ENCODE measurements around the gene TSSK6. TPM values are rescaled to one million over a fixed set of nuclear protein-coding genes. Genes with fewer than 3 reads are reported as not detected.

TSSK6 gene
- total RNA-seq, 2 donors from 2014 or later: 1.5 to 3.6 TPM

- Histone ChIP-seq H3K4me3 (peak overlapping the region; percentile 43), H3K36me3 (no peaks in the 10 kb centered on the region), H3K9me3 (no peaks in the 10 kb centered on the region), H3K4me1 (ENCODE audit: control insufficient read depth in 1 of 2, low read depth in 2 of 2) (peaks cover 4 to 32% of the 10 kb centered on the region in 2 donors), H3K27me3 (replicated peaks; ENCODE audit: insufficient read depth) (no peaks in the 10 kb centered on the region), H3K27ac (peak overlapping the region in 1 of 2 donors; percentile 37)
- DNase-seq (ENCODE audit: low spot score) (no peak), ATAC-seq (ENCODE audit: insufficient number of reproducible peaks, low FRiP score, low read depth) (no peak)
- TF ChIP-seq CTCF (IDR thresholded peaks at IDR 0.05): no peak
These were observed 24.8 kb upstream of the TSSK6 start for GRCh38 chr19:19540064-19540714.

GRCh38 chr19:19539698-19540063 is 24.3 kb upstream of the TSSK6 start:
- H3K4me1 ChIP-seq (ENCODE audit: control insufficient read depth in 1 of 2, low read depth in 2 of 2): peaks cover 4 to 32% of the 10 kb centered on the region in 2 donors
- ATAC-seq (ENCODE audit: insufficient number of reproducible peaks, low FRiP score, low read depth) (no peak), DNase-seq (ENCODE audit: low spot score) (no peak)
- no peak for TF ChIP-seq CTCF (IDR thresholded peaks at IDR 0.05)
- no peaks in the 10 kb centered on the region for H3K27me3 ChIP-seq (replicated peaks; ENCODE audit: insufficient read depth)
- no peaks in the 10 kb centered on the region for H3K36me3 ChIP-seq
- no peak overlapping the region for H3K27ac ChIP-seq
- H3K4me3 ChIP-seq: no peak overlapping the region
- no peaks in the 10 kb centered on the region for H3K9me3 ChIP-seq

DNA sequence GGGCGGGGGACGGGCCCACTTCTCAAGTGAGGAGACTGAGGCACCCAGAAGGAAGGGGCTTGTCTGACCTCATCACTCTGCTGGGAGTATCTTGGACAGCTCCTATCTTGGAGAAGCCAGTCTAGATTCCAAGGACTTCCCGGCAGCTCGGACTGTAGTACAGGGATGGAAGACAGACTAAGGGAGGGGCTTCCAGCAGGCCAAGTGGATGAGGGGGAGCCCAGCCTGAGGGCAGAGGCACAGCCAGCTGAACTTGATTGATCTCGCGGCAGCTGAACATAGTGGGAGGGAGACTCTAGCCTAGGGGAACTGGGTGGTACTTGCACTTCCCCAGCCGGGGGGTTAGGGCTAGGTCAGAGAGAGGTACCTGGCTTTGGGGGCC is 23.4 kb upstream of the TSSK6 start:
- DNase-seq (ENCODE audit: low spot score) (no peak), ATAC-seq (ENCODE audit: insufficient number of reproducible peaks, low FRiP score, low read depth) (no peak)
- Histone ChIP-seq H3K4me1 (ENCODE audit: control insufficient read depth in 1 of 2, low read depth in 2 of 2) (peaks cover 4 to 32% of the 10 kb centered on the region in 2 donors), H3K27ac (no peak overlapping the region), H3K27me3 (replicated peaks; ENCODE audit: insufficient read depth) (no peaks in the 10 kb centered on the region), H3K9me3 (no peaks in the 10 kb centered on the region), H3K4me3 (no peak overlapping the region), H3K36me3 (no peaks in the 10 kb centered on the region)
- no peak for TF ChIP-seq CTCF (IDR thresholded peaks at IDR 0.05)

- no peak for DNase-seq (ENCODE audit: low spot score)
- no peak for TF ChIP-seq CTCF (IDR thresholded peaks at IDR 0.05)
- H3K27ac ChIP-seq: no peak within 1 kb of the TSS
- H3K4me1 ChIP-seq (ENCODE audit: control insufficient read depth in 1 of 2, low read depth in 2 of 2): peaks cover 4 to 32% of the 10 kb centered on the region in 2 donors
- H3K9me3 ChIP-seq: no peaks in the 10 kb centered on the region
- H3K4me3 ChIP-seq: peak within 1 kb of the TSS; percentile 55
- ATAC-seq (ENCODE audit: insufficient number of reproducible peaks, low FRiP score, low read depth): no peak
- no peaks in the 10 kb centered on the region for H3K36me3 ChIP-seq
- H3K27me3 ChIP-seq (replicated peaks; ENCODE audit: insufficient read depth): no peaks in the 10 kb centered on the region
These were observed 22.9 kb upstream of the TSSK6 start, which contains the start of gene CILP2 for GRCh38 chr19:19538061-19538784. CILP2 (plus strand) TSS chr19:19538265; CDS start chr19:19538350, 85 bp downstream.

Data from thoracic aorta (tissue), 2 donors.